GM12892 (cell line): ENCODE data around the gene BSPRY.

Experiments used
- POLR2A ChIP-seq: IDR thresholded peaks from 2 replicates; pipeline ENCODE4 v1.6.1; 2011; ENCODE audit warnings: low read depth, low read length, control low read depth
- POLR2AphosphoS5 ChIP-seq: IDR thresholded peaks from 2 replicates; pipeline ENCODE4 v1.6.1; 2011; ENCODE audit warnings: low read depth, low read length, control low read depth
- TAF1 ChIP-seq: IDR thresholded peaks from 2 replicates; pipeline ENCODE4 v1.6.1; 2011; ENCODE audit warnings: low read depth, mild to moderate bottlenecking, control low read depth, low read length, borderline replicate concordance

- no peak for TF ChIP-seq POLR2A
- TF ChIP-seq POLR2AphosphoS5, result no peak
- TF ChIP-seq TAF1, result no peak
These were observed 60.1 kb downstream of the BSPRY start for GRCh38 chr9:113409481-113409880.
